GM12878 (cell line): ENCODE measurements around the gene CACNA1G. TPM values are rescaled to one million over a fixed set of nuclear protein-coding genes. Genes with fewer than 3 reads are reported as not detected.

Experiments used
- ATAC-seq: fragments of 200-7000 bp; cut with Tn5 transposase; 3 replicates; pipeline ENCODE4 v1.9.1; 2020; ENCODE audit warnings: mild to moderate bottlenecking, moderate library complexity
- BruUV-seq: library from RNA; stranded (reverse); fragments of 400-500 nt; replicated peaks from 2 replicates; lab custom pipeline; 2021; lab: Mats Ljungman, UMichigan
- CTCF ChIA-PET: fragments of 300-600 bp; sonication (Branson Sonifier 250); formaldehyde crosslinking; extraction: SDS; loops from one replicate; lab custom pipeline; 2021; ENCODE audit warnings: inconsistent platforms; lab: Yijun Ruan, JAX
- POLR2A ChIA-PET: fragments of 350-600 bp; formaldehyde crosslinking; extraction: SDS; loops from one replicate; lab custom pipeline; 2021; ENCODE audit warnings: inconsistent platforms; lab: Charles Lee
- RAD21 ChIA-PET: fragments of 300-600 bp; sonication (Branson Sonifier 250); formaldehyde crosslinking; loops from one replicate; lab custom pipeline; 2023; ENCODE audit warnings: antibody characterized with exemption; ENCODE audit not compliant: unreplicated experiment; lab: Charles Lee
- SMC1A ChIA-PET: fragments of 300-600 bp; sonication (Branson Sonifier 250); formaldehyde crosslinking; loops from one replicate; lab custom pipeline; 2023; ENCODE audit not compliant: unreplicated experiment, uncharacterized antibody; lab: Charles Lee
- DNase-seq: peaks from one replicate; pipeline ENCODE4 v3.0.0-alpha.2; 2011; ENCODE audit warnings: low read depth, low spot score
- FAIRE-seq: peaks from 3 replicates; lab custom pipeline; 2011; peaks lifted over from hg19 to GRCh38; lab: Jason Lieb, UNC
- H2AFZ ChIP-seq: 2 replicates; pipeline ENCODE4 v1.6.0; 2011; ENCODE audit warnings: low read depth, low read length, control low read depth; ENCODE audit not compliant: control insufficient read depth
- H3K27ac ChIP-seq: 2 replicates; pipeline ENCODE4 v1.5.1; 2011; ENCODE audit warnings: control low read depth; ENCODE audit not compliant: control insufficient read depth, insufficient read depth
- H3K27me3 ChIP-seq, 2 experiments: replicated peaks in 1 of 2; 2 replicates each; pipeline versions ENCODE4 v1.6.0 to v1.6.1; 2011; ENCODE audit warnings: low read length in 1 of 2; ENCODE audit not compliant: control insufficient read depth in 2 of 2, insufficient read depth in 2 of 2
- H3K36me3 ChIP-seq, 2 experiments: 2 replicates each; pipeline ENCODE4 v1.5.1; 2011; ENCODE audit warnings: low read length in 1 of 2; ENCODE audit not compliant: control insufficient read depth in 2 of 2, insufficient read depth in 2 of 2
- H3K4me1 ChIP-seq: 2 replicates; pipeline ENCODE4 v1.6.1; 2011; ENCODE audit warnings: mild to moderate bottlenecking, low read length, moderate library complexity, mixed read lengths; ENCODE audit not compliant: control insufficient read depth, insufficient read depth
- H3K4me2 ChIP-seq: 2 replicates; pipeline ENCODE4 v1.6.0; 2011; ENCODE audit warnings: control low read depth; ENCODE audit not compliant: control insufficient read depth, insufficient read depth
- H3K4me3 ChIP-seq: fragments of 200-600 bp; sonication (generic); 2 replicates; pipeline ENCODE4 v1.5.1; 2016
- H3K79me2 ChIP-seq: 2 replicates; pipeline ENCODE4 v1.6.0; 2011; ENCODE audit warnings: low read length; ENCODE audit not compliant: control insufficient read depth, insufficient read depth
- H3K9ac ChIP-seq: 2 replicates; pipeline ENCODE4 v1.8.0; 2011; ENCODE audit warnings: low read length, control low read depth, mixed read lengths; ENCODE audit not compliant: control insufficient read depth, insufficient read depth
- H3K9me3 ChIP-seq: replicated peaks from 3 replicates; pipeline ENCODE4 v1.5.1; 2011; ENCODE audit warnings: mild to moderate bottlenecking, low read length; ENCODE audit not compliant: control insufficient read depth, insufficient read depth
- H4K20me1 ChIP-seq: 2 replicates; pipeline ENCODE4 v1.6.0; 2011; ENCODE audit not compliant: control insufficient read depth, insufficient read depth
- CBX5 ChIP-seq: sonication (generic); IDR thresholded peaks from 2 replicates; pipeline ENCODE4 v1.6.1; 2016; ENCODE audit warnings: low read depth, moderate library complexity, mild to moderate bottlenecking, inconsistent platforms
- CHD1 ChIP-seq: IDR thresholded peaks from 2 replicates; pipeline ENCODE4 v1.6.1; 2012; ENCODE audit warnings: low read depth, low read length, improper control_type of control experiment
- CREM ChIP-seq: IDR thresholded peaks from 2 replicates; pipeline ENCODE4 v1.6.1; 2014; ENCODE audit warnings: antibody characterized with exemption, low read depth
- DPF2 ChIP-seq: fragments of 450-650 bp; IDR thresholded peaks from 2 replicates; pipeline ENCODE4 v1.6.1; 2017; ENCODE audit warnings: mild to moderate bottlenecking
- MYB ChIP-seq: fragments of 150-350 bp; IDR thresholded peaks from 2 replicates; pipeline ENCODE4 v1.6.1; 2014; ENCODE audit warnings: mild to moderate bottlenecking, low read depth, low read length, borderline replicate concordance
- NFYB ChIP-seq: IDR thresholded peaks from 2 replicates; pipeline ENCODE4 v1.6.1; 2011; ENCODE audit warnings: low read depth, mild to moderate bottlenecking, low read length, improper control_type of control experiment, moderate library complexity; ENCODE audit not compliant: insufficient read depth
- SPI1 ChIP-seq: IDR thresholded peaks from 2 replicates; pipeline ENCODE4 v1.6.1; 2011; ENCODE audit warnings: low read depth, mild to moderate bottlenecking, low read length, moderate library complexity, borderline replicate concordance; ENCODE audit not compliant: insufficient read depth
- ZNF24 ChIP-seq: fragments of 450-650 bp; IDR thresholded peaks from 2 replicates; pipeline ENCODE4 v1.6.1; 2017; ENCODE audit warnings: antibody characterized with exemption, mild to moderate bottlenecking
- ZZZ3 ChIP-seq: IDR thresholded peaks from 2 replicates; pipeline ENCODE4 v1.6.1; 2011; ENCODE audit warnings: low read depth; ENCODE audit not compliant: control insufficient read depth, insufficient read length
- WGBS: methylation state at CpG from one replicate; pipeline ENCODE4 v1.1.6; 2016; ENCODE audit warnings: low lambda C conversion rate; ENCODE audit not compliant: insufficient replicate concordance, insufficient coverage; ENCODE audit errors: missing lambda C conversion rate; 5-methylcytosine and 5-hydroxymethylcytosine counted together
- in situ Hi-C: fragments of 300-500 bp; cut with MboI; formaldehyde crosslinking; loops from 9 replicates; pipeline ENCODE4 v1.14.3; 2018; ENCODE audit warnings: mixed read lengths
- intact Hi-C: fragments of 100-400 bp; cut with micrococcal nuclease; formaldehyde crosslinking; loops from one replicate; pipeline ENCODE4 v1.14.2; 2022; ENCODE audit not compliant: unreplicated experiment
- polyA plus RNA-seq, 11 experiments: library from polyadenylated mRNA; depleted of rRNA in 4 of 11; unstranded in 6 of 11; stranded (reverse) in 5 of 11; fragments of >200 nt; fragmentation: Nextera tagmentation in 4 of 11; fragmentation: Illumina TruSeq in 1 of 11; extraction: Ambion mirVana in 4 of 11; extraction: Trizol in 1 of 11; gene quantifications; 1 replicate in 1 of 11; 2 replicates in 10 of 11; pipeline versions ENCODE4 v1.2.1 to v1.2.3, GENCODE V29; 2011 to 2016; ENCODE audit warnings: inconsistent platforms in 2 of 11, missing spikeins in 2 of 11, low read depth in 1 of 11
- total RNA-seq, 4 experiments: library from RNA; depleted of rRNA in 3 of 4; stranded (reverse); fragments of >200 nt in 3 of 4; fragmentation: Illumina TruSeq in 1 of 4; extraction: Trizol in 1 of 4; gene quantifications; 2 replicates each; pipeline versions ENCODE4 v1.2.1 to v1.2.3, GENCODE V29; 2013 to 2021
- TF ChIP-seq, protein P1 (sequence below): IDR thresholded peaks from 2 replicates; pipeline ENCODE4 v1.6.1; 2012; ENCODE audit warnings: low read depth, low read length, improper control_type of control experiment
- TF ChIP-seq, protein P2 (sequence below): fragments of 450-650 bp; IDR thresholded peaks from 2 replicates; pipeline ENCODE4 v1.6.1; 2017; ENCODE audit warnings: mild to moderate bottlenecking, moderate library complexity

Gene CACNA1G
- total and polyA plus RNA-seq, 10 of the 15 experiments (the other 5 are each of a cell fraction or from before 2014, with no cell fraction given) = 0.03 to 0.15 TPM; not detected in 8

DNA sequence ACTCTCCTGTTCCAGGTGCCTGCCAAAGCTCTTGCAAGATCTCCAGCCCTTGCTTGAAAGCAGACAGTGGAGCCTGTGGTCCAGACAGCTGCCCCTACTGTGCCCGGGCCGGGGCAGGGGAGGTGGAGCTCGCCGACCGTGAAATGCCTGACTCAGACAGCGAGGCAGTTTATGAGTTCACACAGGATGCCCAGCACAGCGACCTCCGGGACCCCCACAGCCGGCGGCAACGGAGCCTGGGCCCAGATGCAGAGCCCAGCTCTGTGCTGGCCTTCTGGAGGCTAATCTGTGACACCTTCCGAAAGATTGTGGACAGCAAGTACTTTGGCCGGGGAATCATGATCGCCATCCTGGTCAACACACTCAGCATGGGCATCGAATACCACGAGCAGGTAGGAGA, 17.7 kb downstream of the CACNA1G start:
- H3K79me2 ChIP-seq = no peaks in the 10 kb centered on the region

DNA sequence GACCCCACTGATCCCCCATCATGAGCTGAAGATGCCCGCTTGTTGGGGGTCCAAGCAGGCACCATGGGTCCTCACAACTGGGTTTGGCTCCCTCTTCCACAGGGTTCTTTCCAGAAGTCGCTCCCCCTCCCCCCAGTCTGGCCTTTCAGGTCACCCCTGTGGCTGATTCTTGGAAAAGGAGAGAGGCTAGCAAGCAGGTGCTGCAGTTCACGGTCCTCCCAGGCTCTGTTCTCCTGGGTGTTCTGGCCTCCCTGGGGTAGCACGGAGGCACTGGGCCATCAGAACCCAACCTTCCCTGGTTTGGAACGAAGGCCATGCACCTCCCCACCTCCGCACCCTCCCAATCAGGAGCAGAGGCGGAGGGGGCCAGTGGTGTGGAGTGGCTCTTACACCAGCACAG, 18.9 kb downstream of the CACNA1G start:
- POLR2A ChIA-PET = no interaction called here
- WGBS = 37% methylated on average over 7 of the region's 7 CpGs
- TF ChIP-seq ZZZ3 (no peak), NFYB (no peak), CHD1 (no peak), MYB (no peak), ZNF24 (no peak), DPF2 (no peak), CREM (no peak)
- TF ChIP-seq, protein P1, sequence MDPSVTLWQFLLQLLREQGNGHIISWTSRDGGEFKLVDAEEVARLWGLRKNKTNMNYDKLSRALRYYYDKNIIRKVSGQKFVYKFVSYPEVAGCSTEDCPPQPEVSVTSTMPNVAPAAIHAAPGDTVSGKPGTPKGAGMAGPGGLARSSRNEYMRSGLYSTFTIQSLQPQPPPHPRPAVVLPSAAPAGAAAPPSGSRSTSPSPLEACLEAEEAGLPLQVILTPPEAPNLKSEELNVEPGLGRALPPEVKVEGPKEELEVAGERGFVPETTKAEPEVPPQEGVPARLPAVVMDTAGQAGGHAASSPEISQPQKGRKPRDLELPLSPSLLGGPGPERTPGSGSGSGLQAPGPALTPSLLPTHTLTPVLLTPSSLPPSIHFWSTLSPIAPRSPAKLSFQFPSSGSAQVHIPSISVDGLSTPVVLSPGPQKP = no peak
- TF ChIP-seq, protein P2, sequence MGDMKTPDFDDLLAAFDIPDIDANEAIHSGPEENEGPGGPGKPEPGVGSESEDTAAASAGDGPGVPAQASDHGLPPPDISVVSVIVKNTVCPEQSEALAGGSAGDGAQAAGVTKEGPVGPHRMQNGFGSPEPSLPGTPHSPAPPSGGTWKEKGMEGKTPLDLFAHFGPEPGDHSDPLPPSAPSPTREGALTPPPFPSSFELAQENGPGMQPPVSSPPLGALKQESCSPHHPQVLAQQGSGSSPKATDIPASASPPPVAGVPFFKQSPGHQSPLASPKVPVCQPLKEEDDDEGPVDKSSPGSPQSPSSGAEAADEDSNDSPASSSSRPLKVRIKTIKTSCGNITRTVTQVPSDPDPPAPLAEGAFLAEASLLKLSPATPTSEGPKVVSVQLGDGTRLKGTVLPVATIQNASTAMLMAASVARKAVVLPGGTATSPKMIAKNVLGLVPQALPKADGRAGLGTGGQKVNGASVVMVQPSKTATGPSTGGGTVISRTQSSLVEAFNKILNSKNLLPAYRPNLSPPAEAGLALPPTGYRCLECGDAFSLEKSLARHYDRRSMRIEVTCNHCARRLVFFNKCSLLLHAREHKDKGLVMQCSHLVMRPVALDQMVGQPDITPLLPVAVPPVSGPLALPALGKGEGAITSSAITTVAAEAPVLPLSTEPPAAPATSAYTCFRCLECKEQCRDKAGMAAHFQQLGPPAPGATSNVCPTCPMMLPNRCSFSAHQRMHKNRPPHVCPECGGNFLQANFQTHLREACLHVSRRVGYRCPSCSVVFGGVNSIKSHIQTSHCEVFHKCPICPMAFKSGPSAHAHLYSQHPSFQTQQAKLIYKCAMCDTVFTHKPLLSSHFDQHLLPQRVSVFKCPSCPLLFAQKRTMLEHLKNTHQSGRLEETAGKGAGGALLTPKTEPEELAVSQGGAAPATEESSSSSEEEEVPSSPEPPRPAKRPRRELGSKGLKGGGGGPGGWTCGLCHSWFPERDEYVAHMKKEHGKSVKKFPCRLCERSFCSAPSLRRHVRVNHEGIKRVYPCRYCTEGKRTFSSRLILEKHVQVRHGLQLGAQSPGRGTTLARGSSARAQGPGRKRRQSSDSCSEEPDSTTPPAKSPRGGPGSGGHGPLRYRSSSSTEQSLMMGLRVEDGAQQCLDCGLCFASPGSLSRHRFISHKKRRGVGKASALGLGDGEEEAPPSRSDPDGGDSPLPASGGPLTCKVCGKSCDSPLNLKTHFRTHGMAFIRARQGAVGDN = no peak

More for the DNA sequence above, 17.7 kb downstream of the CACNA1G start:
- Histone ChIP-seq H4K20me1 (no peaks in the 10 kb centered on the region), H3K27ac (no peak overlapping the region), H3K36me3 (no peaks in the 10 kb centered on the region), H3K9me3 (no peaks in the 10 kb centered on the region), H2AFZ (no peak overlapping the region), H3K4me1 (no peaks in the 10 kb centered on the region), H3K4me2 (no peak overlapping the region), H3K4me3 (no peak overlapping the region), H3K9ac (no peak overlapping the region), H3K27me3 (peaks cover 0 to 1% of the 10 kb centered on the region in 2 experiments; a peak in 3 of 4 replicates)
- BruUV-seq = no TSS peak
- 23% methylated on average over 16 of the region's 16 CpGs for WGBS
- ATAC-seq (no peak), DNase-seq (no peak), FAIRE-seq (no peak)
- ChIA-PET CTCF (no interaction called here), RAD21 (no interaction called here), SMC1A (no interaction called here), POLR2A (no interaction called here)
- intact Hi-C loops (no loop called here), in situ Hi-C loops (no loop called here)
- TF ChIP-seq CBX5 (no peak), SPI1 (no peak)

More for the DNA sequence above, 18.9 kb downstream of the CACNA1G start:
- peaks cover 0 to 3% of the 10 kb centered on the region in 2 experiments; a peak in 2 of 4 replicates for H3K27me3 ChIP-seq
- ChIA-PET CTCF (no interaction called here), RAD21 (no interaction called here), SMC1A (no interaction called here)
- H3K4me1 ChIP-seq = no peaks in the 10 kb centered on the region
- no TSS peak for BruUV-seq
- intact Hi-C loops = no loop called here
- no peak for ATAC-seq
- H2AFZ ChIP-seq = no peak overlapping the region
- H3K4me2 ChIP-seq = no peak overlapping the region
- no peak for FAIRE-seq
- no peak for DNase-seq
- no peaks in the 10 kb centered on the region for H3K36me3 ChIP-seq
- in situ Hi-C loops = no loop called here
- no peaks in the 10 kb centered on the region for H3K79me2 ChIP-seq
- H3K9me3 ChIP-seq = no peaks in the 10 kb centered on the region
- H3K4me3 ChIP-seq = no peak overlapping the region
- no peak overlapping the region for H3K27ac ChIP-seq
- no peaks in the 10 kb centered on the region for H4K20me1 ChIP-seq
- H3K9ac ChIP-seq = no peak overlapping the region
